HepG2 (cell line): ENCODE results near the gene SOX12. TPM values are rescaled to one million over a fixed set of nuclear protein-coding genes. Genes with fewer than 3 reads are reported as not detected.

ENCODE experiments used
- ATAC-seq: fragments of 200-7000 bp; cut with Tn5 transposase; 3 replicates; pipeline ENCODE4 v1.9.1; 2020; ENCODE audit warnings: mild to moderate bottlenecking, moderate library complexity
- BruUV-seq: library from RNA; stranded (reverse); fragments of 400-500 nt; replicated peaks from 2 replicates; lab custom pipeline; 2021; lab: Mats Ljungman, UMichigan
- CTCF ChIA-PET: fragments of 300-600 bp; formaldehyde crosslinking; extraction: SDS; loops from one replicate; lab custom pipeline; 2021; ENCODE audit warnings: low total read pairs, inconsistent platforms, low intra/inter-chr PET ratio; lab: Yijun Ruan, JAX
- POLR2A ChIA-PET: fragments of 350-600 bp; sonication (Branson Sonifier 250); formaldehyde crosslinking; loops from one replicate; lab custom pipeline; 2020; ENCODE audit warnings: antibody characterized with exemption, inconsistent platforms; lab: Yijun Ruan, JAX
- DNase-seq: peaks from one replicate; pipeline ENCODE4 v3.0.0-alpha.2; 2015; ENCODE audit warnings: low spot score
- FAIRE-seq: peaks from 3 replicates; lab custom pipeline; 2011; peaks lifted over from hg19 to GRCh38; lab: Jason Lieb, UNC
- H2AFZ ChIP-seq: one replicate; pipeline ENCODE4 v1.6.1; 2011; ENCODE audit warnings: low read length, inconsistent platforms
- H3K27ac ChIP-seq: fragments of 300-600 bp; 3 replicates; pipeline ENCODE4 v1.8.0; 2011; ENCODE audit warnings: mixed run types, mild to moderate bottlenecking, mixed read lengths, low read length, inconsistent platforms; ENCODE audit not compliant: insufficient read depth; ENCODE audit errors: extremely low read length
- H3K27me3 ChIP-seq, 2 experiments: fragments of 200-600 bp in 1 of 2; 2 replicates in 1 of 2; 3 replicates in 1 of 2; pipeline versions ENCODE4 v1.6.0 to v1.8.0; 2011; ENCODE audit warnings: low read length in 2 of 2, mild to moderate bottlenecking in 2 of 2, moderate library complexity in 2 of 2, inconsistent platforms in 1 of 2; ENCODE audit not compliant: insufficient read depth in 2 of 2, control insufficient read depth in 1 of 2
- H3K36me3 ChIP-seq, 2 experiments: fragments of 200-600 bp in 1 of 2; replicated peaks in 1 of 2; 2 replicates in 1 of 2; 3 replicates in 1 of 2; pipeline versions ENCODE4 v1.5.1 to v1.8.0; 2011; ENCODE audit warnings: low read length in 2 of 2, inconsistent platforms in 1 of 2; ENCODE audit not compliant: insufficient read depth in 2 of 2, control insufficient read depth in 1 of 2
- H3K4me1 ChIP-seq: 2 replicates; pipeline ENCODE4 v1.5.1; 2012; ENCODE audit warnings: low read length, inconsistent platforms; ENCODE audit not compliant: insufficient read depth
- H3K4me2 ChIP-seq: 2 replicates; pipeline ENCODE4 v1.6.0; 2011; ENCODE audit warnings: low read depth, low read length, inconsistent platforms
- H3K4me3 ChIP-seq, 3 experiments: fragments of 200-600 bp in 1 of 3; sonication (generic), shearing (Covaris generic) in 1 of 3; replicated peaks in 1 of 3; 2 replicates each; pipeline ENCODE4 v1.5.1; 2011 to 2016; ENCODE audit warnings: low read length in 3 of 3, inconsistent platforms in 2 of 3, low read depth in 2 of 3, mild to moderate bottlenecking in 2 of 3, control low read depth in 1 of 3, mixed read lengths in 1 of 3; ENCODE audit not compliant: insufficient read depth in 1 of 3
- H3K79me2 ChIP-seq: one replicate; pipeline ENCODE4 v1.6.1; 2011; ENCODE audit warnings: low read length, inconsistent platforms; ENCODE audit not compliant: insufficient read depth
- H3K9ac ChIP-seq: 2 replicates; pipeline ENCODE4 v1.6.0; 2011; ENCODE audit warnings: mild to moderate bottlenecking, low read depth, low read length, inconsistent platforms; ENCODE audit not compliant: insufficient read depth
- H3K9me3 ChIP-seq: 2 replicates; pipeline ENCODE4 v1.5.1; 2012; ENCODE audit warnings: mild to moderate bottlenecking, low read length
- H4K20me1 ChIP-seq: 2 replicates; pipeline ENCODE4 v1.6.0; 2011; ENCODE audit warnings: inconsistent platforms, mild to moderate bottlenecking, low read length, moderate library complexity; ENCODE audit not compliant: insufficient read depth
- AHDC1 ChIP-seq: sonication (generic); formaldehyde crosslinking; IDR thresholded peaks from 2 replicates; pipeline ENCODE4 v1.5.1; 2020; ENCODE audit warnings: mild to moderate bottlenecking, missing genetic modification reagents, borderline replicate concordance
- BHLHE40 ChIP-seq: IDR thresholded peaks from 2 replicates; pipeline ENCODE4 v1.6.1; 2011; ENCODE audit warnings: low read length, improper control_type of control experiment
- EHMT2 ChIP-seq: fragments of 200-600 bp; sonication (generic); IDR thresholded peaks from 2 replicates; pipeline ENCODE4 v1.7.0; 2017; ENCODE audit warnings: antibody characterized with exemption, low read depth, low read length, borderline replicate concordance
- EP300 ChIP-seq, 3 experiments: sonication (generic) in 1 of 3; formaldehyde crosslinking in 1 of 3; IDR thresholded peaks; 2 replicates each; pipeline versions ENCODE4 v1.5.1 to v1.6.1; 2011 to 2020; ENCODE audit warnings: low read depth in 2 of 3, low read length in 2 of 3, borderline replicate concordance in 1 of 3, improper control_type of control experiment in 1 of 3, mild to moderate bottlenecking in 1 of 3, missing genetic modification reagents in 1 of 3, moderate library complexity in 1 of 3
- GFI1 ChIP-seq: sonication (generic); formaldehyde crosslinking; IDR thresholded peaks from 2 replicates; pipeline ENCODE4 v1.5.0; 2020; ENCODE audit warnings: missing genetic modification reagents, mild to moderate bottlenecking, borderline replicate concordance
- HNRNPLL ChIP-seq: fragments of 200-400 bp; formaldehyde crosslinking; IDR thresholded peaks from 2 replicates; pipeline ENCODE4 v1.6.1; 2017; ENCODE audit warnings: mild to moderate bottlenecking, low read depth, low read length; ENCODE audit not compliant: poor library complexity, severe bottlenecking
- NR2F2 ChIP-seq: IDR thresholded peaks from 2 replicates; pipeline ENCODE4 v1.6.1; 2012; ENCODE audit warnings: low read depth, inconsistent platforms, borderline replicate concordance
- PCBP2 ChIP-seq: fragments of 200-400 bp; formaldehyde crosslinking; optimal IDR thresholded peaks from 2 replicates; pipeline ENCODE3; 2018; ENCODE audit warnings: low read length, low read depth; ENCODE audit not compliant: poor library complexity, severe bottlenecking
- PTBP1 ChIP-seq: fragments of 200-400 bp; formaldehyde crosslinking; IDR thresholded peaks from 2 replicates; pipeline ENCODE4 v1.6.1; 2018; ENCODE audit warnings: low read length, low read depth; ENCODE audit not compliant: poor library complexity, severe bottlenecking
- SNRNP70 ChIP-seq: fragments of 200-400 bp; formaldehyde crosslinking; IDR thresholded peaks from 2 replicates; pipeline ENCODE4 v1.6.1; 2017; ENCODE audit warnings: mild to moderate bottlenecking, low read depth, low read length, moderate library complexity
- SOX13 ChIP-seq, 3 experiments: fragments of 450-650 bp in 1 of 3; sonication (generic) in 1 of 3; formaldehyde crosslinking in 1 of 3; IDR thresholded peaks in 2 of 3; conservative IDR thresholded peaks in 1 of 3; 2 replicates each; pipeline versions ENCODE4 v1.5.0 to v1.6.1; 2016 to 2020; ENCODE audit warnings: antibody characterized with exemption in 1 of 3, mild to moderate bottlenecking in 1 of 3, missing compliant biosample characterization in 1 of 3, missing genetic modification reagents in 1 of 3, moderate library complexity in 1 of 3
- TBP ChIP-seq: sonication (generic); formaldehyde crosslinking; IDR thresholded peaks from 2 replicates; pipeline ENCODE4 v1.5.0; 2020; ENCODE audit warnings: missing genetic modification reagents
- ZEB1 ChIP-seq: IDR thresholded peaks from 2 replicates; pipeline ENCODE4 v1.6.1; 2012; ENCODE audit warnings: mild to moderate bottlenecking, low read depth, inconsistent platforms; ENCODE audit not compliant: insufficient replicate concordance
- ZNF256 ChIP-seq: sonication (generic); formaldehyde crosslinking; conservative IDR thresholded peaks from 2 replicates; pipeline ENCODE4 v1.4.0; 2020; ENCODE audit warnings: missing genetic modification reagents
- ZNF788 ChIP-seq: sonication (generic); formaldehyde crosslinking; IDR thresholded peaks from 2 replicates; pipeline ENCODE4 v1.5.0; 2020; ENCODE audit warnings: mild to moderate bottlenecking, missing genetic modification reagents, borderline replicate concordance
- WGBS: methylation state at CpG from one replicate; pipeline ENCODE4 v1.1.6; 2017; ENCODE audit warnings: low lambda C conversion rate; 5-methylcytosine and 5-hydroxymethylcytosine counted together
- in situ Hi-C: cut with HindIII; loops from 2 replicates; pipeline ENCODE4 v1.10.0; 2017; ENCODE audit warnings: low pct_unique_long_range_greater_than_20kb; ENCODE audit not compliant: extremely low pct_ligation_motif_present
- intact Hi-C: fragments of 100-400 bp; cut with micrococcal nuclease; formaldehyde crosslinking; loops from one replicate; pipeline ENCODE4 v1.10.0; 2022; ENCODE audit not compliant: unreplicated experiment
- polyA plus RNA-seq, 8 experiments: library from polyadenylated mRNA; depleted of rRNA in 3 of 8; stranded (reverse) in 7 of 8; unstranded in 1 of 8; fragments of >200 nt; fragmentation: Illumina TruSeq in 4 of 8; extraction: Trizol in 4 of 8; gene quantifications; 2 replicates each; pipeline versions ENCODE4 v1.2.1 to v1.2.3, GENCODE V29; 2011 to 2016; ENCODE audit warnings: low read depth in 4 of 8, missing spikeins in 1 of 8, mixed read lengths in 1 of 8; ENCODE audit not compliant: insufficient read depth in 1 of 8
- total RNA-seq, 5 experiments: library from RNA; depleted of rRNA; stranded (reverse); fragments of >200 nt; fragmentation: Illumina TruSeq; extraction: Trizol; gene quantifications; 2 replicates each; pipeline ENCODE4 v1.2.3, GENCODE V29; 2016; ENCODE audit warnings: low read depth in 1 of 5

SOX12 gene
- total and polyA plus RNA-seq, 2 of the 13 experiments (the other 11 are each of a cell fraction or from before 2014, with no cell fraction given), result 10.0 to 18.7 TPM

- FAIRE-seq (peak; percentile 86), DNase-seq (peak; percentile 99), ATAC-seq (peak; percentile 85)
- H4K20me1 ChIP-seq, result no peaks in the 10 kb centered on the region
- peak overlapping the region; percentile 63 to 88 (median 87) for H3K4me3 ChIP-seq
- peak overlapping the region; percentile 81 for H3K27ac ChIP-seq
- no TSS peak for BruUV-seq
- ChIA-PET CTCF (interaction anchor here (2.5 kb wide), 1 partner anchor 84 kb away, joined by 8 read pairs; no protein-coding TSS in a partner anchor), POLR2A (interaction anchor here (0.6 to 5.9 kb wide), 44 partner anchors 8 to 328 kb away, joined by 3 to 107 read pairs (median 6); partner anchors contain the start of genes CSNK2A1, RBCK1, SCRT2 and SOX12)
- H3K27me3 ChIP-seq, result no peaks in the 10 kb centered on the region
- in situ Hi-C loops (no loop called here), intact Hi-C loops (loop anchor here (2.0 kb wide), 1 partner anchor 17 kb away; no protein-coding TSS in a partner anchor)
- peak overlapping the region; percentile 93 for H3K4me2 ChIP-seq
- peak overlapping the region; percentile 77 for H3K9ac ChIP-seq
- peaks cover 4 to 15% of the 10 kb centered on the region in 2 experiments; a peak in 4 of 5 replicates for H3K36me3 ChIP-seq
- H3K9me3 ChIP-seq, result no peaks in the 10 kb centered on the region
- peaks cover 10% of the 10 kb centered on the region for H3K79me2 ChIP-seq
- WGBS, result under 1% methylated on average over 60 of the region's 61 CpGs
- H3K4me1 ChIP-seq, result peaks cover 34% of the 10 kb centered on the region
- no peak overlapping the region for H2AFZ ChIP-seq
- TF ChIP-seq AHDC1 (CRISPR knock-in tag) (peak; percentile 83; the same call in 1 of the 2 replicates), PTBP1 (no peak), ZEB1 (peak; percentile 90), NR2F2 (peak; percentile 88), GFI1 (CRISPR knock-in tag) (peak; percentile 92), SOX13 (IDR thresholded peaks at IDR 0.05) (peak; percentile 48; the same call in 1 of the 2 replicates), SOX13 (CRISPR knock-in tag; conservative IDR thresholded peaks at IDR 0.05 in 1 of 2, IDR thresholded peaks at IDR 0.05 in 1 of 2) (peak in 1 of 2 experiments; percentile 91; a peak in 2 of 4 replicates), HNRNPLL (peak; percentile 96), BHLHE40 (peak; percentile 96), TBP (CRISPR knock-in tag) (0 out of 2 replicates have a peak, but pooled peaks have one; percentile 95), SNRNP70 (no peak), PCBP2 (no peak), ZNF256 (peak; percentile 82; the same call in 1 of the 2 replicates), EHMT2 (no peak), ZNF788 (CRISPR knock-in tag) (peak; percentile 99), EP300 (IDR thresholded peaks at IDR 0.05; ENCODE audit: low read depth in 2 of 2, low read length in 2 of 2) (peak in 1 of 2 experiments; percentile 86; a peak in 3 of 4 replicates), EP300 (CRISPR knock-in tag; IDR thresholded peaks at IDR 0.05; ENCODE audit: borderline replicate concordance) (peak; percentile 73)
Measured at GRCh38 chr20:347640-348484, 22.5 kb downstream of the SOX12 start.
